HuH-7 (cell line): Measurements from ENCODE around the gene CDK7.
"Not testable (repeated sequence)": the region's sequence is repeated elsewhere in the genome, so short reads cannot be mapped to it uniquely, and the experiment has no call there.

Experiments
- DNase-seq: peaks from one replicate; pipeline ENCODE4 v3.0.0; 2011; ENCODE audit warnings: low spot score

CDK7 gene

GRCh38 chr5:69234457-69235268 is at the start of gene CDK7:
CDK7 (plus strand) TSS chr5:69234886; CDS start chr5:69234976, 90 bp downstream.
- DNase-seq: peak; percentile 84

GRCh38 chr5:69187342-69187741 is 47.3 kb upstream of the CDK7 start:
- no peak for DNase-seq

DNA sequence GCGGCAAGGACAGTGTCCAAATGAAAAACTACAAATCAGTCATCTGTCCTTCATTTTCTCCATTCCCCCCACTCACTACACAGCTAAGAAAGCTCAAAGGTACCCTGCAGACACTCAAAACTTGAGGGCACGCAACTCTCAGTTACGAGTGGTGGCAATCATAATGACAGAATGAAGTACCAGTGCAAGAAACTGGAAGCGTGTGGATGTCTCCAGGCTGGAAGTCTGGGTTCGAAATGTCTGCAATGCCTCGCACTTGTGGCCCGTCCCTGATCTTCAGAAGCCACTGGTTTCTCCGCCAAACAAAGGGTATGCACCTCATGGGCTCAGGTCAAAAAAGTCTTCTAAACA is 45.9 kb upstream of the CDK7 start:
- DNase-seq: no peak

DNA sequence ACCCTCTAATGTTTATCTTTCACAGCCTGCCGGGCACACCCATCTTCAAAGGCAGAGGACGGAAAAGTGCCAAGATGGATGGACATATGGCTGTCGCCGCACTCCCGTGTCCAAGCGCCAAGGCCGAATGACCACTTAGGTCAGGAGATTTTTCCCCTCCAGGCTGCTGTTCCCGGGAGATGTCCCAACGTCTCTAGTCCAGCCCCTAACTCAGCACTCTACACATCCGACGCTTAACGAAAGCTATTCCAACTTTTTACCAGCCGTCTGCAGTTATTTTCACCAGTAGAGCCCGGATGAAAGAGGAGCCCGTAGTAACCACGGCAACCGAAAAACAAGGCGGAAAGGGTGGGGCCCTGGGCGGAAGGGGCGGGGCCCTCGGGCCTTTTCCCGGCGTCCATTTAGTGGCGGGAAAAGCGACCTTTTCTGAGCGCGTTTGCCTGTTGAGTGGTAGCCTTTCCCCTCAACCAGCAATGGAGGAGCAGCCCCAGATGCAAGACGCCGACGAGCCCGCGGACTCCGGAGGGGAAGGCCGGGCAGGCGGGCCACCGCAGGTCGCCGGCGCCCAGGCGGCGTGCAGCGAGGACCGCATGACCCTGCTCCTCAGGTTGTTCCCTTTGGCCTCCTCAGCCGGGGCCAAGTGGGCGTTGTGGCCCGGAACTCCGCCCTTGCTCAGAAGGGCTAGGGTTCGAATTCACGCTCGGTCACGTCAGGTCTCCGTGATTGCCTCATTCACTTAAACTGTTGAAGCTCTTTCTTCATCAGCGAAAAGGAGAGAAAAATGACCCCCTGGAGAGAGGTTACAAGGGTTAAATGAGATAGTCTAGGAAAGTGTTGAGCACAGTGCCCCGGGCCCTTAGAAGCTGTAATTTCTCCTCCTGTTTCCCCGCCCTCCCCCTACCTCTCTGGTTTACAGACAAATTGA is 45.3 kb upstream of the CDK7 start, which contains the start of gene CENPH:
TSS of gene CENPH (plus strand) at position 422 of the 925 bp plus-strand sequence. CDS start at position 474, 52 bp downstream.
- DNase-seq: peak; percentile 79

DNA sequence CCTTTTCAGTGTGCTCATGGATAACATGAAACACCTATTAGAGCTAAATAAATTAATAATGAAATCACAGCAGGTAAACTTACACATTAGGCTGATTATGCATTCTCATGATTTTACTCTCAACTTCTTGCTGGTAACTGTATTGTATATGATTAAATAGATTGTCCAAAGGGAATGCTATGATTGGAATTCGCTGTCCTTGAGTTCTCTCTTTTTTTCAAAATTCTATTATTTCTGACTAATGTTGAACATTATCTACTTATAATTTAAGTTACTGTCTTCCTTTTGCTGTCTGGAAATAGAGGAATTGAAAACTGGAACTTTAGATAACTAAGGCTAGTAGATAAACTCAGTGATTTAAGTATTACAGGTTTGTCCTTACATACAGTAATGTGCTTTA is 32.2 kb upstream of the CDK7 start:
- DNase-seq: no peak

DNA sequence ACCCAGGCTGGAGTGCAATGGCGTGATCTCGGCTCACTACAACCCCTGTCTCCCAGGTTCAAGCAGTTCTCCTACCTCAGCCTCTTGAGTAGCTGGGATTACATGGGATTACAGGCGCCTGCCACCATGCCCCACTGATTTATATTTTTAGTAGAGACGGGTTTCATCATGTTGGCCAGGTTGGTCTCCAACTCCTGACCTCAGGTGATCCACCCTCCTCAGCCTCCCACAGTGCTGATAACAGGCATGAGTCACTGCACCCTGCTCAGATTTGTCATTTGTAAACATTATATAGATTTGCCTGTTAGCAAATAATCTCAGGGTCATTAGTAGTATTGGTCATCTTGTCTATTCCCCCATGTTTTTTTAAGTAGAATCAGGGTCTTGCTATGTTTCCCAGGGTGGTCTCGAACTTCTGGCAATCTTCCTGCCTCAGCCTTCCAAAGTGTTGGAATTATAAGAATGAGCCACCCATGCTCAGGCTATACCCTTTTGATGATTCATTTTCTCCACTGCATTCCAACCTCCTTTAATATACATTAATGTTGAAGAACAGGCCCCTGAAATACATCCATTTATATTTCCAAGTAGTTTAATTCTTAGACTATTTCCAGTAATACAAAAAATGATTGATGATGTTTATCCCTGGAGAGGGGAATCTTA is 28.0 kb upstream of the CDK7 start:
- no peak for DNase-seq

DNA sequence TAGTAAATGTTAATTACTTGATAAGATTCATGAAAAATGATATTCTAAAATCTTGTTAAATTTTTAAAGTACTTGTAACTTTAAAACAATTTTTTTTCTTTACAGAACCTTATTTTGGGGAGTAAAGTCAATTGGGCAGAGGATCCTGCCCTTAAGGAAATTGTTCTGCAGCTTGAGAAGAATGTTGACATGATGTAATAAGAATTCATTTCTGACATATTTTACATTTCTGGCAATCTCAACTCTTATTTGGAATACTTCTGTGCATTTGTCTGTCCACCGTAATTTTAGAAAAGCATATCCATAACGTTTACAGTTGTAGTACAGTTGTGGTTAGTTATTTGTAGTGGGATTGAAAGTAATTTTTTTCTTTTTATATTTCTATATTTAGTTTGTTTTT is 25.1 kb upstream of the CDK7 start:
- DNase-seq: no peak

GRCh38 chr5:69211200-69211599 is 23.5 kb upstream of the CDK7 start:
- no peak for DNase-seq

- DNase-seq: no peak
Measured at GRCh38 chr5:69212022-69212421, 22.7 kb upstream of the CDK7 start.

DNA sequence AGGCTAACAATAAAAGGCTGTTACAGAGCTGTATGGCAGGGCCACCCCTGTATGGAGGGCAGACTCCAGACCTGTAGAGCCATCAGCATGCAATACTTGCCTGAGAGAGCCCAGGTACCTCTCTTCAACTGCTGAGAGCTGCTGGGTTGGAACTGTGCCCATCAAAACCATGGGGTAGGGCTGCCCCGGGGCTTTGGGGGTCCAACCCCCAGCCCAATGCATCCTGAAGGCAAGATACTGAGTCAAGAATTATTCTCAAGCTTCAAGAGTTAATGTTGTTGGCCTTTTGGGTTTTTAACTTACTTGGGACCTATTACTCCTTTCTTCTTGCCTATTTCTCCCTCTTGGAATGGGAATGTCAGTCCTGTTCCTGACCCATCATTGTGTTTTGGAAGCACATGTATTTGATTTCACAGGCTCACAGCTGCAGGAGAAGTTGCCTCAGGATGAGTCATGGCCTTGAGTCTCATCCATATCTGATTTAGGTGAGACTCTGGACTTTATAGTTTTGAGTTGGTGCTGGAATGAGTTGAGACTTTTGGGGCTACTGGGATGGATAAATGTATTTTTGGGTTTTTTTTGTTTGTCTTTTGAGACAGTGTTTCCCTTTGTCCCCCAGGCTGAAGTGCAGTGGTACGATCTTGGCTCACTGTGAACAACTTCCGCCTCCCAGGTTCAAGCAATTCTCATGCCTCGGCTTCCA is 21.0 kb upstream of the CDK7 start:
- no peak for DNase-seq

GRCh38 chr5:69217151-69217511 is 17.6 kb upstream of the CDK7 start:
- no peak for DNase-seq

- DNase-seq: peak; percentile 93
Measured at GRCh38 chr5:69217548-69218526, 16.8 kb upstream of the CDK7 start.

GRCh38 chr5:69219939-69220338 is 14.7 kb upstream of the CDK7 start:
- no peak for DNase-seq

GRCh38 chr5:69220371-69220770 is 14.3 kb upstream of the CDK7 start:
- not testable (repeated sequence) for DNase-seq

DNA sequence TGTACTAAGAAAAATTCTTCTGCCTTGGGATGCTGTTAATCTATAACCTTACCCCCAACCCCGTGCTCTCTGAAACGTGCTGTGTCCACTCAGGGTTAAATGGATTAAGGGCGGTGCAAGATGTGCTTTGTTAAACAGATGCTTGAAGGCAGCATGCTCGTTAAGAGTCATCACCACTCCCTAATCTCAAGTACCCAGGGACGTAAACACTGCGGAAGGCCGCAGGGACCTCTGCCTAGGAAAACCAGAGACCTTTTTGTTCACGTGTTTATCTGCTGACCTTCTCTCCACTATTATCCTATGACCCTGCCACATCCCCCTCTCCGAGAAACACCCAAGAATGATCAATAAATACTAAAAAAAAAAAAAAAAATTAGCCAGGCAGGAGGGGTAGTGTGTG is 13.9 kb upstream of the CDK7 start:
- not testable (repeated sequence) for DNase-seq

DNA sequence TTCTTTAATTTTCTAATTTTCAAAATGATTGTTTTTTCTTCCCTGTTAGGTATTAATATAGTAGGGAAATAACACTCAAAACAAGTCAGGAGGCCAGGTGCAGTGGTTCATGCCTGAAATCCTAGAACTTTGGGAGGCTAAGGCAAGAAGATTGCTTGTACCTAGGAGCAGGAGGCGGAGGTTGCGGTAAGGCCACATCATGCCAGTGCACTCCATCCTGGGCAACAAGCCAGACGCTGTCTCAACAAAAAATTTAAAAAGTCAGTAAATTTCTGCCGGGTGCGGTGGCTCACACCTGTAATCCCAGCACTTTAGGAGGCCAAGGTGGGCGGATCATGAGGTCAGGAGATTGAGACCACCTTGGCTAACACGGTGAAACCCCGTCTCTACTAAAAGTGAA is 10.2 kb upstream of the CDK7 start:
- no peak for DNase-seq

GRCh38 chr5:69225860-69226259 is 8.8 kb upstream of the CDK7 start:
- no peak for DNase-seq

DNA sequence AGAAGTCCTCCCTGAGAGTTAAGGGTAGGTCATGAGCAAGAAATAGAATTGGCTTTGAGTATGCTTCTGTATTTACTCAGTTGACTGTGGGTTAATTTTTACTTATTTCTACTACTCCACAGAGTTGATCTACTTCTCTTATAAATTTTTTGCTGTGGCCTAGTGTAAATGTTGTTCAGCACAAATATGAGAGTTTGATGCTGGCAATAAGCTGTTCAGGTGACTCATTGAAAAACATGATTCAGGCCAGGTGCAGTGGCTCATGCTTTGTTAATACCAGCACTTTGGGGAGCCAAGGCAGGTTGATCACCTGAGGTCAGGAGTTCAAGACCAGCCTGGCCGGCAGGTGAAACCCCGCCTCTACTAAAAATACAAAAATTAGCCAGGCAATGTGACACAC is 4.5 kb upstream of the CDK7 start:
- DNase-seq: no peak

- DNase-seq: no peak
Measured at GRCh38 chr5:69231281-69231680, 3.4 kb upstream of the CDK7 start.

DNA sequence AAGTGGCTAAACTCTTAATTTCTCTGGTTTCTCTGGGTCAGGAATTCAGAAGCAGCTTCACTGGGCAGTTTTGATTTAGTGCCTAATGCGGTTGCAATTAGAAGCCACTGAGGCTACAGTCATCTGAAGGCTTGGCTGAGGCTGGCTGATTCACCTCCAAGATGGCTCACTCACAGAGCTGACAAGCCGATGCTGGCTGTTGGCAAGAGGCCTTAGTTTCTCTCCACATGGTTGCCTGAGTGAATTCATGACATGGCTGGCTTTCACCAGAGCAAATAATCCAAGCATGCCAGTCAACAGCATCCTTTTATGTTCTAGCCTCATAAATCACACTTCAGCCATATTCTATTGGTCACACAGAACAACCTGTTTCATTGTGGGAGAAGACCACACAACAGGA is 2.8 kb upstream of the CDK7 start:
- no peak for DNase-seq

- not testable (repeated sequence) for DNase-seq
Measured at GRCh38 chr5:69236733-69237132, 2.0 kb downstream of the CDK7 start.
